Measurements from ENCODE around the gene UBXN10. TPM values are rescaled to one million over a fixed set of nuclear protein-coding genes. Genes with fewer than 3 reads are reported as not detected.

UBXN10 gene
- total RNA-seq, 1 experiment from 2014 or later, result 0.05 TPM

- TF ChIP-seq SIN3A (IDR thresholded peaks at IDR 0.05; ENCODE audit: borderline replicate concordance, insufficient read depth, low read depth, low read length), result no peak
Measured at GRCh38 chr1:20168564-20169491, 17.1 kb upstream of the UBXN10 start (continued).

- ATAC-seq (no peak), DNase-seq (ENCODE audit: low read depth, low spot score) (no peak)
- POLR2A ChIA-PET, result no interaction called here
- Histone ChIP-seq H3K36me3 (ENCODE audit: control insufficient read depth, insufficient read depth, low read length) (no peaks in the 10 kb centered on the region), H3K4me1 (ENCODE audit: control insufficient read depth, insufficient read depth, low read length) (no peaks in the 10 kb centered on the region; the same call in 1 of the 2 replicates), H3K27me3 (ENCODE audit: control insufficient read depth, insufficient read depth, low read length) (no peaks in the 10 kb centered on the region), H3K27ac (ENCODE audit: low read length) (no peak overlapping the region), H3K9me3 (ENCODE audit: control insufficient read depth, insufficient read depth, low read depth, low read length) (no peaks in the 10 kb centered on the region), H3K4me3 (ENCODE audit: low read depth in 2 of 2, low read length in 2 of 2) (no peak overlapping the region)
- intact Hi-C loops (cut with micrococcal nuclease; ENCODE audit: unreplicated experiment), result no loop called here
- BruUV-seq (replicated peaks), result no TSS peak
- CTCF ChIA-PET, result no interaction called here
- no peak for TF ChIP-seq POLR2AphosphoS5 (IDR thresholded peaks at IDR 0.05; ENCODE audit: low read depth, low read length)
- in situ Hi-C loops (cut with HindIII; ENCODE audit: low pct_unique_long_range_greater_than_20kb, low sequenced_read_pairs), result no loop called here
Measured at GRCh38 chr1:20169932-20170331, 16.0 kb upstream of the UBXN10 start.

GRCh38 chr1:20172033-20172590, 13.8 kb upstream of the UBXN10 start:
- DNase-seq (ENCODE audit: low read depth, low spot score) (no peak), ATAC-seq (no peak)
- intact Hi-C loops (cut with micrococcal nuclease; ENCODE audit: unreplicated experiment), result no loop called here
- in situ Hi-C loops (cut with HindIII; ENCODE audit: low pct_unique_long_range_greater_than_20kb, low sequenced_read_pairs), result no loop called here
- POLR2A ChIA-PET, result no interaction called here
- CTCF ChIA-PET, result interaction anchor here (0.6 kb wide), 1 partner anchor 80 kb away, joined by 4 read pairs; no protein-coding TSS in a partner anchor
- TF ChIP-seq REST (IDR thresholded peaks at IDR 0.05; ENCODE audit: insufficient read depth in 1 of 2, low read depth in 2 of 2, low read length in 1 of 2) (no peak), CTCF (IDR thresholded peaks at IDR 0.05) (no peak), SIN3A (IDR thresholded peaks at IDR 0.05; ENCODE audit: borderline replicate concordance, insufficient read depth, low read depth, low read length) (no peak), TCF7L2 (IDR thresholded peaks at IDR 0.05; ENCODE audit: low read depth, low read length) (no peak), POLR2AphosphoS5 (IDR thresholded peaks at IDR 0.05; ENCODE audit: low read depth, low read length) (no peak)
- H3K9me3 ChIP-seq (ENCODE audit: control insufficient read depth, insufficient read depth, low read depth, low read length), result no peaks in the 10 kb centered on the region
- H3K36me3 ChIP-seq (ENCODE audit: control insufficient read depth, insufficient read depth, low read length), result no peaks in the 10 kb centered on the region
- H3K4me1 ChIP-seq (ENCODE audit: control insufficient read depth, insufficient read depth, low read length), result no peaks in the 10 kb centered on the region
- BruUV-seq (replicated peaks), result no TSS peak
- H3K27me3 ChIP-seq (ENCODE audit: control insufficient read depth, insufficient read depth, low read length), result peaks cover 5% of the 10 kb centered on the region
- no peak overlapping the region for H3K4me3 ChIP-seq (ENCODE audit: low read depth in 2 of 2, low read length in 2 of 2)
- no peak overlapping the region for H3K27ac ChIP-seq (ENCODE audit: low read length)
